ENCODE results near the gene RUNX2.

Gene RUNX2

GRCh38 chr6:45513213-45513618 is 185.1 kb downstream of the RUNX2 start:
- no peak for DNase-seq (ENCODE audit: low read depth in 1 of 2, low spot score in 1 of 2)

- no peak for DNase-seq (ENCODE audit: low read depth in 1 of 2, low spot score in 1 of 2)
Observed at GRCh38 chr6:45513843-45514242, 185.7 kb downstream of the RUNX2 start.

- no peak for DNase-seq (ENCODE audit: low read depth in 1 of 2, low spot score in 1 of 2)
Observed at GRCh38 chr6:45514454-45515230, 186.5 kb downstream of the RUNX2 start.

GRCh38 chr6:45518013-45518720 is 190.0 kb downstream of the RUNX2 start:
- DNase-seq (ENCODE audit: low read depth in 1 of 2, low spot score in 1 of 2): no peak

GRCh38 chr6:45521226-45521625 is 193.1 kb downstream of the RUNX2 start:
- no peak for DNase-seq (ENCODE audit: low read depth in 1 of 2, low spot score in 1 of 2)

GRCh38 chr6:45522486-45522885 is 194.4 kb downstream of the RUNX2 start:
- no peak for DNase-seq (ENCODE audit: low read depth in 1 of 2, low spot score in 1 of 2)

- no peak for DNase-seq (ENCODE audit: low read depth in 1 of 2, low spot score in 1 of 2)
Observed at GRCh38 chr6:45527210-45527609, 199.1 kb downstream of the RUNX2 start.

- DNase-seq (ENCODE audit: low read depth in 1 of 2, low spot score in 1 of 2): no peak
Observed at GRCh38 chr6:45531999-45532595, 204.0 kb downstream of the RUNX2 start.

- DNase-seq (ENCODE audit: low read depth in 1 of 2, low spot score in 1 of 2): no peak
Observed at GRCh38 chr6:45532721-45533210, 204.6 kb downstream of the RUNX2 start.

GRCh38 chr6:45533386-45533785 is 205.3 kb downstream of the RUNX2 start:
- no peak for DNase-seq (ENCODE audit: low read depth in 1 of 2, low spot score in 1 of 2)

- DNase-seq (ENCODE audit: low read depth in 1 of 2, low spot score in 1 of 2): no peak
Observed at GRCh38 chr6:45535933-45536332, 207.8 kb downstream of the RUNX2 start.

GRCh38 chr6:45537539-45537938 is 209.4 kb downstream of the RUNX2 start:
- no peak for DNase-seq (ENCODE audit: low read depth in 1 of 2, low spot score in 1 of 2)

GRCh38 chr6:45538641-45539547 is 210.8 kb downstream of the RUNX2 start:
- DNase-seq (ENCODE audit: low read depth in 1 of 2, low spot score in 1 of 2): no peak

GRCh38 chr6:45540375-45540920 is 212.3 kb downstream of the RUNX2 start:
- DNase-seq (ENCODE audit: low read depth in 1 of 2, low spot score in 1 of 2): no peak

- no peak for DNase-seq (ENCODE audit: low read depth in 1 of 2, low spot score in 1 of 2)
Observed at GRCh38 chr6:45541934-45542333, 213.8 kb downstream of the RUNX2 start.

GRCh38 chr6:45543298-45544235 is 215.4 kb downstream of the RUNX2 start:
- DNase-seq (ENCODE audit: low read depth in 1 of 2, low spot score in 1 of 2): no peak

GRCh38 chr6:45545416-45545815 is 217.3 kb downstream of the RUNX2 start:
- no peak for DNase-seq (ENCODE audit: low read depth in 1 of 2, low spot score in 1 of 2)

GRCh38 chr6:45548657-45549515 is 220.8 kb downstream of the RUNX2 start:
- no peak for DNase-seq (ENCODE audit: low read depth in 1 of 2, low spot score in 1 of 2)

- no peak for DNase-seq (ENCODE audit: low read depth in 1 of 2, low spot score in 1 of 2)
Observed at GRCh38 chr6:45552536-45552935, 224.4 kb downstream of the RUNX2 start.

All from activated T-helper 1 cell treated with anti-CD3 and anti-CD28 coated beads, Interleukin-2, amount 50 U/mL, for 16 hours (primary cell).